ENCODE measurements around the gene C10orf95. TPM values are rescaled to one million over a fixed set of nuclear protein-coding genes. Genes with fewer than 3 reads are reported as not detected.

Gene C10orf95
- total RNA-seq, 1 donor from 2014 or later = not detected

GRCh38 chr10:102400598-102401341, 50.6 kb downstream of the C10orf95 start:
- no peak for DNase-seq
- Mint-ChIP-seq H3K4me1 (ENCODE audit: low read depth, unreplicated experiment) (no peaks in the 10 kb centered on the region), H3K27ac (ENCODE audit: unreplicated experiment) (no peak overlapping the region), H3K9me3 (ENCODE audit: unreplicated experiment) (peaks cover 4% of the 10 kb centered on the region), H3K4me3 (ENCODE audit: unreplicated experiment) (no peak overlapping the region), H3K27me3 (ENCODE audit: unreplicated experiment) (peaks cover 11% of the 10 kb centered on the region), H3K36me3 (ENCODE audit: unreplicated experiment) (no peaks in the 10 kb centered on the region)
- TF ChIP-seq, protein P1, sequence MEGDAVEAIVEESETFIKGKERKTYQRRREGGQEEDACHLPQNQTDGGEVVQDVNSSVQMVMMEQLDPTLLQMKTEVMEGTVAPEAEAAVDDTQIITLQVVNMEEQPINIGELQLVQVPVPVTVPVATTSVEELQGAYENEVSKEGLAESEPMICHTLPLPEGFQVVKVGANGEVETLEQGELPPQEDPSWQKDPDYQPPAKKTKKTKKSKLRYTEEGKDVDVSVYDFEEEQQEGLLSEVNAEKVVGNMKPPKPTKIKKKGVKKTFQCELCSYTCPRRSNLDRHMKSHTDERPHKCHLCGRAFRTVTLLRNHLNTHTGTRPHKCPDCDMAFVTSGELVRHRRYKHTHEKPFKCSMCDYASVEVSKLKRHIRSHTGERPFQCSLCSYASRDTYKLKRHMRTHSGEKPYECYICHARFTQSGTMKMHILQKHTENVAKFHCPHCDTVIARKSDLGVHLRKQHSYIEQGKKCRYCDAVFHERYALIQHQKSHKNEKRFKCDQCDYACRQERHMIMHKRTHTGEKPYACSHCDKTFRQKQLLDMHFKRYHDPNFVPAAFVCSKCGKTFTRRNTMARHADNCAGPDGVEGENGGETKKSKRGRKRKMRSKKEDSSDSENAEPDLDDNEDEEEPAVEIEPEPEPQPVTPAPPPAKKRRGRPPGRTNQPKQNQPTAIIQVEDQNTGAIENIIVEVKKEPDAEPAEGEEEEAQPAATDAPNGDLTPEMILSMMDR (IDR thresholded peaks at IDR 0.05; ENCODE audit: partially characterized antibody, unreplicated experiment) = no peak

DNA sequence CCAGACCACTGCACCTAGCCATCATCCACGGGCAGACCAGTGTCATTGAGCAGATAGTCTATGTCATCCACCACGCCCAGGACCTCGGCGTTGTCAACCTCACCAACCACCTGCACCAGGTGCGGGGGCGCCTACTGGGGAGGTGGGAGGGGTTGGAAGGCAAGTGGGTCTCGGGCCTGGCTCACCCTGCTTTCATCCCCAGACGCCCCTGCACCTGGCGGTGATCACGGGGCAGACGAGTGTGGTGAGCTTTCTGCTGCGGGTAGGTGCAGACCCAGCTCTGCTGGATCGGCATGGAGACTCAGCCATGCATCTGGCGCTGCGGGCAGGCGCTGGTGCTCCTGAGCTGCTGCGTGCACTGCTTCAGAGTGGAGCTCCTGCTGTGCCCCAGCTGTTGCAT, 51.3 kb downstream of the C10orf95 start:
- Mint-ChIP-seq H3K36me3 (ENCODE audit: unreplicated experiment) (no peaks in the 10 kb centered on the region), H3K4me3 (ENCODE audit: unreplicated experiment) (no peak overlapping the region), H3K9me3 (ENCODE audit: unreplicated experiment) (peaks cover 4% of the 10 kb centered on the region), H3K4me1 (ENCODE audit: low read depth, unreplicated experiment) (no peaks in the 10 kb centered on the region), H3K27ac (ENCODE audit: unreplicated experiment) (no peak overlapping the region), H3K27me3 (ENCODE audit: unreplicated experiment) (peaks cover 11% of the 10 kb centered on the region)
- DNase-seq = no peak
- TF ChIP-seq, protein P1 (IDR thresholded peaks at IDR 0.05; ENCODE audit: partially characterized antibody, unreplicated experiment) = no peak

Small RNAs within 50 kb of the gene (microRNA-seq; reads per million reads assigned to microRNA genes)
- 84.9 reads per million, percentile 72 among the genes with 10 or more reads in this experiment for gene MIR146B (ENCODE audit: unreplicated experiment)

Other genes with a start within 250 kb of the C10orf95 start
- gene ELOVL3, start 225.2 kb downstream of the C10orf95 start, total RNA-seq (ENCODE audit: unreplicated experiment) = not detected
- gene PITX3, start 210.0 kb downstream of the C10orf95 start, total RNA-seq (ENCODE audit: unreplicated experiment) = not detected
- 71.6 TPM for gene GBF1, start 206.0 kb downstream of the C10orf95 start, total RNA-seq (ENCODE audit: unreplicated experiment)
- gene NFKB2, start 55.8 kb downstream of the C10orf95 start, total RNA-seq (ENCODE audit: unreplicated experiment) = 7.5 TPM
- gene PSD, start 32.8 kb downstream of the C10orf95 start, total RNA-seq (ENCODE audit: unreplicated experiment) = 88.5 TPM
- gene FBXL15, start 30.7 kb downstream of the C10orf95 start, total RNA-seq (ENCODE audit: unreplicated experiment) = 23.4 TPM
- gene CUEDC2, start 19.0 kb downstream of the C10orf95 start, total RNA-seq (ENCODE audit: unreplicated experiment) = 104 TPM
- gene ACTR1A, start 51.2 kb upstream of the C10orf95 start, total RNA-seq (ENCODE audit: unreplicated experiment) = 250 TPM
- gene SUFU, start 52.4 kb upstream of the C10orf95 start, total RNA-seq (ENCODE audit: unreplicated experiment) = 19.9 TPM
- gene TRIM8, start 192.9 kb upstream of the C10orf95 start, total RNA-seq (ENCODE audit: unreplicated experiment) = 74.8 TPM

All from glutamatergic neuron (in vitro differentiated cells).